IMR-90 (cell line): ENCODE data around the gene UPP2. TPM values are rescaled to one million over a fixed set of nuclear protein-coding genes. Genes with fewer than 3 reads are reported as not detected.

Experiments
- ATAC-seq: fragments of 200-7000 bp; cut with Tn5 transposase; 2 replicates; pipeline ENCODE4 v1.9.1; 2020; ENCODE audit warnings: low read depth, mild to moderate bottlenecking, moderate library complexity
- BruUV-seq: library from RNA; stranded (reverse); fragments of 400-500 nt; replicated peaks from 2 replicates; lab custom pipeline; 2021; lab: Mats Ljungman, UMichigan
- CTCF ChIA-PET: fragments of 300-600 bp; formaldehyde crosslinking; extraction: SDS; loops from one replicate; lab custom pipeline; 2021; ENCODE audit warnings: antibody characterized with exemption; lab: Yijun Ruan, JAX
- POLR2A ChIA-PET: fragments of 300-600 bp; sonication (Branson Sonifier 250); formaldehyde crosslinking; loops from one replicate; lab custom pipeline; 2022; ENCODE audit warnings: antibody characterized with exemption; ENCODE audit not compliant: unreplicated experiment; lab: Charles Lee
- DNase-seq: peaks from one replicate; pipeline ENCODE4 v3.0.0; 2013
- H2AFZ ChIP-seq: replicated peaks from 2 replicates; pipeline ENCODE3; 2013; ENCODE audit warnings: low read length, mild to moderate bottlenecking; ENCODE audit not compliant: poor library complexity
- H2AK5ac ChIP-seq: 2 replicates; pipeline ENCODE4 v1.6.1; 2013; ENCODE audit warnings: low read depth, low read length, inconsistent platforms
- H2AK9ac ChIP-seq: replicated peaks from 2 replicates; pipeline ENCODE3; 2013; ENCODE audit warnings: mild to moderate bottlenecking, low read depth, low read length, moderate library complexity; ENCODE audit not compliant: poor library complexity
- H2BK120ac ChIP-seq: 2 replicates; pipeline ENCODE4 v1.6.1; 2013; ENCODE audit warnings: low read depth, low read length, inconsistent platforms
- H2BK15ac ChIP-seq: 3 replicates; pipeline ENCODE4 v1.6.1; 2013; ENCODE audit warnings: low read depth, low read length, inconsistent platforms
- H2BK20ac ChIP-seq: 2 replicates; pipeline ENCODE4 v1.6.1; 2013; ENCODE audit warnings: low read depth, mild to moderate bottlenecking, inconsistent platforms, low read length, moderate library complexity
- H2BK5ac ChIP-seq: 2 replicates; pipeline ENCODE4 v1.6.1; 2013; ENCODE audit warnings: mild to moderate bottlenecking, low read depth, low read length, inconsistent platforms; ENCODE audit not compliant: poor library complexity, severe bottlenecking
- H3K14ac ChIP-seq: replicated peaks from 2 replicates; pipeline ENCODE4 v1.6.1; 2013; ENCODE audit warnings: low read depth, low read length, inconsistent platforms
- H3K18ac ChIP-seq: 2 replicates; pipeline ENCODE4 v1.6.1; 2013; ENCODE audit warnings: low read depth, low read length, control low read depth
- H3K23ac ChIP-seq: 2 replicates; pipeline ENCODE4 v1.6.1; 2013; ENCODE audit warnings: low read depth, low read length, inconsistent platforms
- H3K27ac ChIP-seq: 2 replicates; pipeline ENCODE4 v1.5.1; 2013; ENCODE audit warnings: mild to moderate bottlenecking, control low read depth, low read length; ENCODE audit not compliant: insufficient read depth
- H3K27me3 ChIP-seq: 2 replicates; pipeline ENCODE4 v1.6.1; 2013; ENCODE audit warnings: low read length; ENCODE audit not compliant: control insufficient read depth, insufficient read depth
- H3K36me3 ChIP-seq: 2 replicates; pipeline ENCODE4 v1.6.1; 2013; ENCODE audit warnings: low read length, mixed read lengths; ENCODE audit not compliant: control insufficient read depth, insufficient read depth
- H3K4ac ChIP-seq: 2 replicates; pipeline ENCODE4 v1.6.1; 2013; ENCODE audit warnings: low read depth, low read length, inconsistent platforms
- H3K4me1 ChIP-seq: 2 replicates; pipeline ENCODE4 v1.6.1; 2013; ENCODE audit warnings: low read length, mixed read lengths; ENCODE audit not compliant: control insufficient read depth, insufficient read depth
- H3K4me2 ChIP-seq: 2 replicates; pipeline ENCODE4 v1.6.1; 2013; ENCODE audit warnings: low read depth, mild to moderate bottlenecking, control low read depth, low read length, moderate library complexity
- H3K4me3 ChIP-seq: 2 replicates; pipeline ENCODE4 v1.5.1; 2013; ENCODE audit warnings: low read depth, mild to moderate bottlenecking, control low read depth, low read length, moderate library complexity; ENCODE audit not compliant: insufficient read depth
- H3K56ac ChIP-seq: 2 replicates; pipeline ENCODE4 v1.6.1; 2013; ENCODE audit warnings: low read length, inconsistent platforms; ENCODE audit not compliant: insufficient read depth; ENCODE audit errors: extremely low read depth
- H3K79me1 ChIP-seq, 2 experiments: 2 replicates each; pipeline ENCODE4 v1.6.1; 2013; ENCODE audit warnings: low read length in 2 of 2, inconsistent platforms in 1 of 2, low read depth in 1 of 2
- H3K9ac ChIP-seq: 2 replicates; pipeline ENCODE4 v1.6.1; 2013; ENCODE audit warnings: low read depth, low read length, control low read depth
- H3K9me1 ChIP-seq: 2 replicates; pipeline ENCODE4 v1.6.1; 2013; ENCODE audit warnings: low read length, inconsistent platforms; ENCODE audit not compliant: insufficient read depth
- H3K9me3 ChIP-seq: 2 replicates; pipeline ENCODE4 v1.6.1; 2013; ENCODE audit warnings: low read length; ENCODE audit not compliant: control insufficient read depth, insufficient read depth
- H4K20me1 ChIP-seq: 2 replicates; pipeline ENCODE4 v1.6.1; 2013; ENCODE audit warnings: low read length, inconsistent platforms; ENCODE audit not compliant: insufficient read depth
- H4K5ac ChIP-seq: 2 replicates; pipeline ENCODE4 v1.6.1; 2013; ENCODE audit warnings: mild to moderate bottlenecking, low read depth, low read length, control low read depth
- H4K8ac ChIP-seq, 2 experiments: 2 replicates each; pipeline ENCODE4 v1.6.1; 2013; ENCODE audit warnings: low read depth in 2 of 2, low read length in 2 of 2, control low read depth in 1 of 2, inconsistent platforms in 1 of 2
- H4K91ac ChIP-seq: 2 replicates; pipeline ENCODE4 v1.6.1; 2013; ENCODE audit warnings: low read depth, low read length, inconsistent platforms; ENCODE audit not compliant: insufficient read depth
- CEBPB ChIP-seq: IDR thresholded peaks from 2 replicates; pipeline ENCODE4 v1.6.1; 2012; ENCODE audit warnings: low read depth, low read length, improper control_type of control experiment
- WGBS, 2 experiments: methylation state at CpG; one replicate each; pipeline versions ENCODE4 v1.1.5 to v1.1.7; 2013; ENCODE audit warnings: missing lambda C conversion rate in 2 of 2; ENCODE audit not compliant: insufficient read length in 1 of 2; ENCODE audit errors: extremely low coverage in 2 of 2; 5-methylcytosine and 5-hydroxymethylcytosine counted together
- dilution Hi-C: fragments of 300-500 bp; cut with HindIII; formaldehyde crosslinking; loops from one replicate; pipeline ENCODE4 v1.14.3; 2018; ENCODE audit warnings: low sequenced_read_pairs; ENCODE audit not compliant: unreplicated experiment
- in situ Hi-C: fragments of 300-500 bp; cut with MboI; formaldehyde crosslinking; loops from 3 replicates; pipeline ENCODE4 v1.14.3; 2019; ENCODE audit warnings: low sequenced_read_pairs, inconsistent platforms, mixed read lengths
- intact Hi-C: fragments of 100-400 bp; cut with micrococcal nuclease; formaldehyde crosslinking; loops from 2 replicates; pipeline ENCODE4 v1.10.0; 2022
- polyA plus RNA-seq, 3 experiments: library from polyadenylated mRNA; depleted of rRNA; stranded (reverse); fragments of >200 nt; gene quantifications; 2 replicates each; pipeline ENCODE4 v1.2.3, GENCODE V29; 2012; ENCODE audit warnings: low replicate concordance in 1 of 3
- total RNA-seq: library from RNA; depleted of rRNA; stranded (reverse); fragments of >200 nt; gene quantifications from 2 replicates; pipeline ENCODE4 v1.2.3, GENCODE V29; 2012

Gene UPP2
- total and polyA plus RNA-seq, 2 of the 4 experiments (the other 2 are of a cell fraction): not detected

DNA sequence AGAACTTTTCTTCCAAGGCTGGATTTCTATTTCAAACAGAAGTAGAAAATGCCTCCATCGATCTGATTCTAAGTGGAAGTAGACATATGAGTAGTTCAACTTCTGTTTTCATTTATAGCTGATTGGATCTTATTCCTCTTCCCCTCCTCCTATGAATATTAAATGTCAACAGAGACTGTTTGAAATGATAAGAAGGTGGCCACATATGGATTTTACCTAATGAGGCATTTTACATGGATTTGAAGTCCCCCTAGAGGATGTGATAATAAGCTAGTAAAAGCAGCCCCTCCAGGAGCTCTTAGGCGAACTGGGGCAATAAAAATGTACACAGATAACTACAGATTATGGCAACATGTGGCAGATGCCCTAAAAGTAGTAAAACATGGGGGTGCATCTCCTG, 71.0 kb downstream of the UPP2 start:
- Histone ChIP-seq H3K4ac (no peak overlapping the region), H2BK15ac (no peak overlapping the region), H3K36me3 (no peaks in the 10 kb centered on the region), H3K14ac (no peak overlapping the region), H2BK20ac (no peak overlapping the region), H2AK5ac (no peak overlapping the region), H2AFZ (no peak overlapping the region), H3K4me2 (no peak overlapping the region), H2BK120ac (no peak overlapping the region), H3K9me1 (no peaks in the 10 kb centered on the region), H3K18ac (no peak overlapping the region), H3K79me1 (no peaks in the 10 kb centered on the region), H3K4me1 (no peaks in the 10 kb centered on the region), H3K56ac (no peak overlapping the region), H3K23ac (no peak overlapping the region), H4K91ac (no peak overlapping the region), H3K4me3 (no peak overlapping the region), H2BK5ac (no peak overlapping the region), H4K5ac (no peak overlapping the region), H2AK9ac (no peak overlapping the region), H3K9me3 (no peaks in the 10 kb centered on the region), H4K8ac (no peak overlapping the region), H3K9ac (no peak overlapping the region), H4K20me1 (no peaks in the 10 kb centered on the region), H3K27ac (no peak overlapping the region), H3K27me3 (no peaks in the 10 kb centered on the region)
- no CpG with 5 or more reads among the region's 2 CpGs for whole genome bisulfite sequencing, 2 experiments
- in situ Hi-C loops (no loop called here), dilution Hi-C loops (no loop called here), intact Hi-C loops (no loop called here)
- POLR2A ChIA-PET: no interaction called here
- no TSS peak for BruUV-seq
- no peak for TF ChIP-seq CEBPB
- ATAC-seq (no peak), DNase-seq (no peak)
- CTCF ChIA-PET: no interaction called here
